K562 (cell line): Measurements from ENCODE around the gene HCN3. TPM values are rescaled to one million over a fixed set of nuclear protein-coding genes. Genes with fewer than 3 reads are reported as not detected.

Experiments
- BRF1 ChIP-seq: IDR thresholded peaks from 3 replicates; pipeline ENCODE4 v1.6.1; 2011; ENCODE audit warnings: borderline replicate concordance, mild to moderate bottlenecking; ENCODE audit not compliant: insufficient read length; ENCODE audit errors: extremely low read depth
- CHD2 ChIP-seq: IDR thresholded peaks from 2 replicates; pipeline ENCODE4 v1.6.1; 2011; ENCODE audit warnings: low read depth, low read length
- CXXC5 ChIP-seq: fragments of 250-450 bp; sonication (Bioruptor Pico); IDR thresholded peaks from 2 replicates; pipeline ENCODE4 v1.8.0; 2022; ENCODE audit warnings: inconsistent platforms, mild to moderate bottlenecking, moderate library complexity
- E2F8 ChIP-seq: fragments of 450-650 bp; IDR thresholded peaks from 2 replicates; pipeline ENCODE4 v1.7.1; 2018; ENCODE audit warnings: mild to moderate bottlenecking, low read depth; ENCODE audit not compliant: partially characterized antibody
- ETS1 ChIP-seq: conservative IDR thresholded peaks from 2 replicates; pipeline ENCODE4 v1.6.1; 2011; ENCODE audit warnings: low read depth, mild to moderate bottlenecking, low read length; ENCODE audit not compliant: control insufficient read depth
- FOXP1 ChIP-seq: sonication (generic); formaldehyde crosslinking; IDR thresholded peaks from 2 replicates; pipeline ENCODE4 v1.8.0; 2022; ENCODE audit warnings: mild to moderate bottlenecking, missing genetic modification reagents
- HDAC3 ChIP-seq: fragments of 450-650 bp; IDR thresholded peaks from 2 replicates; pipeline ENCODE4 v1.6.1; 2018; ENCODE audit warnings: borderline replicate concordance, mild to moderate bottlenecking, moderate library complexity; ENCODE audit not compliant: partially characterized antibody
- KDM1A ChIP-seq, 2 experiments: fragments of 450-650 bp; IDR thresholded peaks; 2 replicates each; pipeline ENCODE4 v1.6.1; 2016; ENCODE audit warnings: mild to moderate bottlenecking in 2 of 2
- MAFF ChIP-seq: IDR thresholded peaks from 2 replicates; pipeline ENCODE4 v1.6.1; 2012; ENCODE audit warnings: low read length, improper control_type of control experiment
- NCOA4 ChIP-seq: fragments of 450-650 bp; IDR thresholded peaks from 2 replicates; pipeline ENCODE4 v1.6.1; 2018; ENCODE audit warnings: mild to moderate bottlenecking; ENCODE audit not compliant: partially characterized antibody
- NCOA6 ChIP-seq: fragments of 450-650 bp; IDR thresholded peaks from 2 replicates; pipeline ENCODE4 v1.6.1; 2017; ENCODE audit warnings: mild to moderate bottlenecking
- NR1H2 ChIP-seq: sonication (generic); formaldehyde crosslinking; IDR thresholded peaks from 2 replicates; pipeline ENCODE4 v1.4.0; 2020; ENCODE audit warnings: mild to moderate bottlenecking, missing genetic modification reagents
- RB1 ChIP-seq: fragments of 450-650 bp; IDR thresholded peaks from 2 replicates; pipeline ENCODE4 v1.6.1; 2017; ENCODE audit warnings: low read depth, mild to moderate bottlenecking
- SMARCE1 ChIP-seq: fragments of 450-650 bp; IDR thresholded peaks from 2 replicates; pipeline ENCODE4 v1.7.1; 2016; ENCODE audit warnings: mild to moderate bottlenecking
- TBP ChIP-seq: optimal IDR thresholded peaks from 2 replicates; pipeline ENCODE3; 2011; ENCODE audit warnings: low read depth, low read length, improper control_type of control experiment
- U2AF1 ChIP-seq: fragments of 200-400 bp; formaldehyde crosslinking; optimal IDR thresholded peaks from 2 replicates; pipeline ENCODE3; 2017; ENCODE audit warnings: mild to moderate bottlenecking, low read depth, low read length, moderate library complexity
- YBX1 ChIP-seq: fragments of 450-650 bp; IDR thresholded peaks from 2 replicates; pipeline ENCODE4 v1.7.1; 2016; ENCODE audit warnings: mild to moderate bottlenecking
- ZBED1 ChIP-seq: IDR thresholded peaks from 2 replicates; pipeline ENCODE4 v1.6.1; 2014
- ZSCAN32 ChIP-seq: fragments of 450-650 bp; formaldehyde crosslinking; IDR thresholded peaks from 2 replicates; pipeline ENCODE4 v1.4.0; 2020; ENCODE audit warnings: mild to moderate bottlenecking, moderate library complexity
- polyA plus RNA-seq, 8 experiments: library from polyadenylated mRNA; depleted of rRNA in 4 of 8; stranded (reverse) in 5 of 8; unstranded in 3 of 8; fragments of >200 nt; fragmentation: Nextera tagmentation in 2 of 8; fragmentation: Illumina TruSeq in 1 of 8; extraction: Ambion mirVana in 2 of 8; extraction: Trizol in 1 of 8; gene quantifications; 2 replicates each; pipeline versions ENCODE4 v1.2.1 to v1.2.3, GENCODE V29; 2011 to 2014; ENCODE audit warnings: inconsistent platforms in 1 of 8, missing spikeins in 1 of 8
- total RNA-seq, 7 experiments: library from RNA; depleted of rRNA in 6 of 7; stranded (reverse); fragments of >200 nt in 6 of 7; fragmentation: Illumina TruSeq in 2 of 7; extraction: Trizol in 2 of 7; gene quantifications; 2 replicates each; pipeline versions ENCODE4 v1.2.1 to v1.2.3, GENCODE V29; 2011 to 2021; ENCODE audit warnings: low replicate concordance in 1 of 7
- TF ChIP-seq, protein P1 (sequence below), 3 experiments: fragments of 200-800 bp in 1 of 3; sonication (Bioruptor generic) in 1 of 3; sonication (generic) in 1 of 3; formaldehyde crosslinking in 1 of 3; IDR thresholded peaks; 2 replicates each; pipeline versions ENCODE4 v1.6.1 to v1.8.0; 2016 to 2022; ENCODE audit warnings: mild to moderate bottlenecking in 2 of 3, missing compliant biosample characterization in 2 of 3, missing genetic modification characterization in 2 of 3, missing genetic modification reagents in 1 of 3

Gene HCN3
- total and polyA plus RNA-seq, 9 of the 15 experiments (the other 6 are each of a cell fraction or from before 2014, with no cell fraction given) = 0.91 to 9.7 (median 3.9) TPM

- TF ChIP-seq, protein P1, sequence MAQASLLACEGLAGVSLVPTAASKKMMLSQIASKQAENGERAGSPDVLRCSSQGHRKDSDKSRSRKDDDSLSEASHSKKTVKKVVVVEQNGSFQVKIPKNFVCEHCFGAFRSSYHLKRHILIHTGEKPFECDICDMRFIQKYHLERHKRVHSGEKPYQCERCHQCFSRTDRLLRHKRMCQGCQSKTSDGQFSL (CRISPR knock-in tag; IDR thresholded peaks at IDR 0.05) = 0 out of 2 replicates have a peak, but pooled peaks have one; percentile 16
- TF ChIP-seq, protein P1 (tag; IDR thresholded peaks at IDR 0.05) = no peak
- TF ChIP-seq KDM1A (IDR thresholded peaks at IDR 0.05) (no peak), FOXP1 (CRISPR knock-in tag) (no peak), SMARCE1 (0 out of 2 replicates have a peak, but pooled peaks have one; percentile 28), MAFF (no peak), CHD2 (no peak), NR1H2 (peak; percentile 97), ETS1 (no peak), TBP (no peak), ZBED1 (no peak), NCOA4 (no peak), BRF1 (no peak), U2AF1 (no peak), YBX1 (no peak), E2F8 (peak; percentile 24), NCOA6 (no peak), HDAC3 (no peak), RB1 (peak; percentile 77), CXXC5 (peak; percentile 43; the same call in 1 of the 2 replicates), ZSCAN32 (CRISPR knock-in tag) (no peak)
Observed at GRCh38 chr1:155324717-155325602, 47.7 kb downstream of the HCN3 start (continued).
